ENCODE results near the gene NMUR1. TPM values are rescaled to one million over a fixed set of nuclear protein-coding genes. Genes with fewer than 3 reads are reported as not detected.

The NMUR1 gene
- total and polyA plus RNA-seq, 8 donors: 0.38 to 2.1 (median 0.89) TPM

DNA sequence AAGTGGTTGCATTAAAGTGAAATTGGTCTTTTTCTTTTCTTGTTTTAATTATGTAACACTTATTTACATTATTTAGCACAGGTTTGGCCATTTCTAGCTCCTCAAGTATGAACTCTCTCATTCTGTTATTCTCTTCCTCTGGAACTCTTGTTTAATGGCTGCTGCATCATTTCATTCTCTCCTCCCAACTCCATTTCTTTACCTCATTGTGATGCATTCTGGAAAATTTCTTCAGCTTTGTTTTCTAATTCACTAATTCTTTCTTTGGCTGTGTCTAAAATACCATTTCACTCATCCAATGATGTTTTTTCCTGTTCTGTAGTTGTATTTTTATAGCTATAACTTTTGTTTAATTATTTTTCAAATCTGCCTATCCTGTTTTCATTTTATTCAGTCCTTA, 22.5 kb upstream of the NMUR1 start:
- TF ChIP-seq, protein P1, sequence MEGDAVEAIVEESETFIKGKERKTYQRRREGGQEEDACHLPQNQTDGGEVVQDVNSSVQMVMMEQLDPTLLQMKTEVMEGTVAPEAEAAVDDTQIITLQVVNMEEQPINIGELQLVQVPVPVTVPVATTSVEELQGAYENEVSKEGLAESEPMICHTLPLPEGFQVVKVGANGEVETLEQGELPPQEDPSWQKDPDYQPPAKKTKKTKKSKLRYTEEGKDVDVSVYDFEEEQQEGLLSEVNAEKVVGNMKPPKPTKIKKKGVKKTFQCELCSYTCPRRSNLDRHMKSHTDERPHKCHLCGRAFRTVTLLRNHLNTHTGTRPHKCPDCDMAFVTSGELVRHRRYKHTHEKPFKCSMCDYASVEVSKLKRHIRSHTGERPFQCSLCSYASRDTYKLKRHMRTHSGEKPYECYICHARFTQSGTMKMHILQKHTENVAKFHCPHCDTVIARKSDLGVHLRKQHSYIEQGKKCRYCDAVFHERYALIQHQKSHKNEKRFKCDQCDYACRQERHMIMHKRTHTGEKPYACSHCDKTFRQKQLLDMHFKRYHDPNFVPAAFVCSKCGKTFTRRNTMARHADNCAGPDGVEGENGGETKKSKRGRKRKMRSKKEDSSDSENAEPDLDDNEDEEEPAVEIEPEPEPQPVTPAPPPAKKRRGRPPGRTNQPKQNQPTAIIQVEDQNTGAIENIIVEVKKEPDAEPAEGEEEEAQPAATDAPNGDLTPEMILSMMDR (IDR thresholded peaks at IDR 0.05): no peak
- Histone ChIP-seq H3K4me3 (no peak overlapping the region), H3K36me3 (no peaks in the 10 kb centered on the region), H3K27ac (no peak overlapping the region), H3K27me3 (no peaks in the 10 kb centered on the region), H3K9me3 (no peaks in the 10 kb centered on the region), H3K4me1 (no peaks in the 10 kb centered on the region)
- DNase-seq (no peak), ATAC-seq (no peak), FAIRE-seq (no peak)
- intact Hi-C loops (cut with DNase I): no loop called here

DNA sequence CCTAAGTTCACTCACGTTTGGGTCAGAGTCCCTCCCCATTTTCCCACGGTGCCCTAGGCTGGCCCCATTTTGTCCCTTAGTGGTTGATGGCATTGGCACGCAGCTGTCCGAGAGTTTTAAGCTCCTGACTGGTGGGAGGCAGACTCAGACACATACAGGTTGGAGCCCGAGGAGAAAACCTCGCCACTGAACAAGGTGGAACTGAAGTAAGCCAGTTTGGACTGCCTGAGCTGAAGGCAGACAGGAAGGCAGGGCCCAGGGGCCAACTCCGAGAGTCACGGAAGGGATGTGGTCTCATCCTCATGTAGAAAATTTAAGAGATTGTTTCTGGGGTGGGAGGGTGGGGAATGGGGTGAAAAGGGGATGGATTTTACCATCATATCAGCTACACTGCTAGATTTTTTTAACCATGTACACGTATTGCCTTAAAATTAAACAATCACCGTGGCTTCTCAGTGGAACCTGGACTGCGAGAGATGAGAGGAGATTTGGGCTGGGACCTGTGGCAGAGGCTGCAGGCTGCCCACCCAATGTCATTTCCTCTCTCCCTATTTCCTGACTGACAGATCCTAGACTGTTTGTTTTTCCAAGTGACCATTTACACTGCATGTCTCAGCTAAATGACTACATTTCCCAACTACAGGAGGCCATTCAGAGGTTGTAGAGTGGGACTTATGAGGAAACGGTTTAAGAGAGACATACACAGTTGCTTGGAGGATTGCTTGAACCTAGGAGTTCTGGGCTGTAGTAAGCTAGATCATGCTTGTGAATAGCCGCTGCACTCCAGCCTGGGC, 19.4 kb upstream of the NMUR1 start:
- FAIRE-seq (no peak), DNase-seq (no peak), ATAC-seq (no peak)
- TF ChIP-seq, protein P1 (IDR thresholded peaks at IDR 0.05): no peak
- no peaks in the 10 kb centered on the region for H3K36me3 ChIP-seq
- intact Hi-C loops (cut with DNase I): no loop called here
- WGBS, 2 donors: 83 to 85% methylated on average over 13 of the region's 13 CpGs
- H3K27ac ChIP-seq: no peak overlapping the region
- H3K27me3 ChIP-seq: no peaks in the 10 kb centered on the region
- no peaks in the 10 kb centered on the region for H3K9me3 ChIP-seq
- no peak overlapping the region for H3K4me3 ChIP-seq
- no peaks in the 10 kb centered on the region for H3K4me1 ChIP-seq

DNA sequence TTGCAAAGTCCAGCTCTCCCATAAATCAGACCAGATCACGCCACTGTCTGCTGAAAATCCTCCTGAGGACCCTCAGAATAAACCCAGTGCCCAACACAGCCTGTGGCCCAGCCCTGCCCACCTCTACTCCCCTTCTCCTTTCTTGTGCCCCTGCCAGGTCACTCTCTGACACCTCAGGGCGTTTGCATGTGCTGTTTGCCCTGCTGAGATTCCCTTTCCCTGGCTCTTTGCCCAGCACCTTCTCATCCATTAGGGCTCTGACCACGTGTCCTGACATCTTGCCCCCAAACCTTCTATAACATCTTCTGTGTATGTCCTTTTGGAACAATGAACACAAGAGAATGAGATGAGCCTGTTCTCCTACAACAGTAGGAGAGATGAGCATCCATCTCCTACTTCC, 18.5 kb upstream of the NMUR1 start:
- FAIRE-seq: no peak
- H3K4me3 ChIP-seq: no peak overlapping the region
- H3K27ac ChIP-seq: no peak overlapping the region
- no peaks in the 10 kb centered on the region for H3K9me3 ChIP-seq
- intact Hi-C loops (cut with DNase I): no loop called here
- DNase-seq: no peak
- no peaks in the 10 kb centered on the region for H3K27me3 ChIP-seq
- H3K36me3 ChIP-seq: no peaks in the 10 kb centered on the region
- ATAC-seq: no peak
- TF ChIP-seq, protein P1 (IDR thresholded peaks at IDR 0.05): no peak
- H3K4me1 ChIP-seq: no peaks in the 10 kb centered on the region
- WGBS, 2 donors: 57 to 61% methylated on average over 3 of the region's 3 CpGs

GRCh38 chr2:231547315-231548110, 17.3 kb upstream of the NMUR1 start:
- no peak for DNase-seq
- 92 to 93% methylated on average over 12 of the region's 12 CpGs for WGBS, 2 donors
- no peaks in the 10 kb centered on the region for H3K9me3 ChIP-seq
- no peak for FAIRE-seq
- H3K4me3 ChIP-seq: no peak overlapping the region
- H3K4me1 ChIP-seq: no peaks in the 10 kb centered on the region
- H3K27me3 ChIP-seq: no peaks in the 10 kb centered on the region
- TF ChIP-seq, protein P1 (IDR thresholded peaks at IDR 0.05): no peak
- no peak for ATAC-seq
- intact Hi-C loops (cut with DNase I): no loop called here
- no peak overlapping the region for H3K27ac ChIP-seq
- no peaks in the 10 kb centered on the region for H3K36me3 ChIP-seq
